Liver (tissue), 3 donors: Measurements from ENCODE around the gene CEP126.

Source experiments
- RXRA ChIP-seq, 2 donors: IDR thresholded peaks; 2 replicates each; pipeline ENCODE4 v1.6.1; 2017 to 2018; ENCODE audit warnings: antibody characterized with exemption in 2 of 2, mild to moderate bottlenecking in 1 of 2
- SP1 ChIP-seq: IDR thresholded peaks from 2 replicates; pipeline ENCODE4 v1.6.1; 2018; ENCODE audit warnings: antibody characterized with exemption, mild to moderate bottlenecking
- TF ChIP-seq, protein P1 (sequence below): IDR thresholded peaks from 2 replicates; pipeline ENCODE4 v1.6.1; 2016; ENCODE audit warnings: antibody characterized with exemption, mild to moderate bottlenecking
- TF ChIP-seq, protein P2 (sequence below): fragments of 150-350 bp; IDR thresholded peaks from 2 replicates; pipeline ENCODE4 v1.5.1; 2017; ENCODE audit warnings: improper control_type of control experiment, low read depth, low read length; ENCODE audit not compliant: missing input control
- TF ChIP-seq, protein P3 (sequence below): IDR thresholded peaks from 2 replicates; pipeline ENCODE4 v1.6.1; 2016; ENCODE audit warnings: antibody characterized with exemption
- TF ChIP-seq, protein P4 (sequence below): IDR thresholded peaks from 2 replicates; pipeline ENCODE4 v1.6.1; 2016; ENCODE audit warnings: antibody characterized with exemption
- donor health status: healthy.
- donor health status: healthy.

DNA sequence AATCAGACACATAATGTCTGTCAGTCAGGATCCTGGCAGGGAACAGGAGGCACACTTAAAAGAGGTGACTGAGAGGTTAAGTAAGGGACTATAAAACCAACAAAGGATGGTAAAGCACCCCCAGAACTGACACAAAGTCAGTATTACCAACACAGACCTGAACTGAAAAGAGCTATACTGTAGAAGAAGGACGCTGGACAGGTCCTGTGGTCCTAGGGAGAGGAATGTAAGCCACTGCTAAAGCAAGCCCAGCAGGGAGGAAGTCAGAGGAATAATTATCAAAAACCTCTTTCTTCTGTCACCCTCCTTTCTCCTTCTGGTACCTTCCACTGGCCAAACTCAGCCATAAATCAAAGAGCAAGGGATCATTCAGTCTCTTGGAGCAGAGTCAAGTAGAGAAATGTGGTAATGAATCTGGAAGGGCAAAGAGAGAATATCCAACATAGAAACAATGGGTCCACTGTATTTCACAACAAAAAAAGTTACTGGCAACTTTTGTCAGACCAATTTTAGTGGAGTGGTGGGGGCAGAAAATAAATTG is 34.9 kb downstream of the CEP126 start:
- TF ChIP-seq, protein P1, sequence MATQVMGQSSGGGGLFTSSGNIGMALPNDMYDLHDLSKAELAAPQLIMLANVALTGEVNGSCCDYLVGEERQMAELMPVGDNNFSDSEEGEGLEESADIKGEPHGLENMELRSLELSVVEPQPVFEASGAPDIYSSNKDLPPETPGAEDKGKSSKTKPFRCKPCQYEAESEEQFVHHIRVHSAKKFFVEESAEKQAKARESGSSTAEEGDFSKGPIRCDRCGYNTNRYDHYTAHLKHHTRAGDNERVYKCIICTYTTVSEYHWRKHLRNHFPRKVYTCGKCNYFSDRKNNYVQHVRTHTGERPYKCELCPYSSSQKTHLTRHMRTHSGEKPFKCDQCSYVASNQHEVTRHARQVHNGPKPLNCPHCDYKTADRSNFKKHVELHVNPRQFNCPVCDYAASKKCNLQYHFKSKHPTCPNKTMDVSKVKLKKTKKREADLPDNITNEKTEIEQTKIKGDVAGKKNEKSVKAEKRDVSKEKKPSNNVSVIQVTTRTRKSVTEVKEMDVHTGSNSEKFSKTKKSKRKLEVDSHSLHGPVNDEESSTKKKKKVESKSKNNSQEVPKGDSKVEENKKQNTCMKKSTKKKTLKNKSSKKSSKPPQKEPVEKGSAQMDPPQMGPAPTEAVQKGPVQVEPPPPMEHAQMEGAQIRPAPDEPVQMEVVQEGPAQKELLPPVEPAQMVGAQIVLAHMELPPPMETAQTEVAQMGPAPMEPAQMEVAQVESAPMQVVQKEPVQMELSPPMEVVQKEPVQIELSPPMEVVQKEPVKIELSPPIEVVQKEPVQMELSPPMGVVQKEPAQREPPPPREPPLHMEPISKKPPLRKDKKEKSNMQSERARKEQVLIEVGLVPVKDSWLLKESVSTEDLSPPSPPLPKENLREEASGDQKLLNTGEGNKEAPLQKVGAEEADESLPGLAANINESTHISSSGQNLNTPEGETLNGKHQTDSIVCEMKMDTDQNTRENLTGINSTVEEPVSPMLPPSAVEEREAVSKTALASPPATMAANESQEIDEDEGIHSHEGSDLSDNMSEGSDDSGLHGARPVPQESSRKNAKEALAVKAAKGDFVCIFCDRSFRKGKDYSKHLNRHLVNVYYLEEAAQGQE: no peak
- TF ChIP-seq, protein P2, sequence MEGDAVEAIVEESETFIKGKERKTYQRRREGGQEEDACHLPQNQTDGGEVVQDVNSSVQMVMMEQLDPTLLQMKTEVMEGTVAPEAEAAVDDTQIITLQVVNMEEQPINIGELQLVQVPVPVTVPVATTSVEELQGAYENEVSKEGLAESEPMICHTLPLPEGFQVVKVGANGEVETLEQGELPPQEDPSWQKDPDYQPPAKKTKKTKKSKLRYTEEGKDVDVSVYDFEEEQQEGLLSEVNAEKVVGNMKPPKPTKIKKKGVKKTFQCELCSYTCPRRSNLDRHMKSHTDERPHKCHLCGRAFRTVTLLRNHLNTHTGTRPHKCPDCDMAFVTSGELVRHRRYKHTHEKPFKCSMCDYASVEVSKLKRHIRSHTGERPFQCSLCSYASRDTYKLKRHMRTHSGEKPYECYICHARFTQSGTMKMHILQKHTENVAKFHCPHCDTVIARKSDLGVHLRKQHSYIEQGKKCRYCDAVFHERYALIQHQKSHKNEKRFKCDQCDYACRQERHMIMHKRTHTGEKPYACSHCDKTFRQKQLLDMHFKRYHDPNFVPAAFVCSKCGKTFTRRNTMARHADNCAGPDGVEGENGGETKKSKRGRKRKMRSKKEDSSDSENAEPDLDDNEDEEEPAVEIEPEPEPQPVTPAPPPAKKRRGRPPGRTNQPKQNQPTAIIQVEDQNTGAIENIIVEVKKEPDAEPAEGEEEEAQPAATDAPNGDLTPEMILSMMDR: no peak
- TF ChIP-seq, protein P3, sequence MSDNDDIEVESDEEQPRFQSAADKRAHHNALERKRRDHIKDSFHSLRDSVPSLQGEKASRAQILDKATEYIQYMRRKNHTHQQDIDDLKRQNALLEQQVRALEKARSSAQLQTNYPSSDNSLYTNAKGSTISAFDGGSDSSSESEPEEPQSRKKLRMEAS: no peak
- TF ChIP-seq RXRA (IDR thresholded peaks at IDR 0.05) (no peak), SP1 (no peak)
- TF ChIP-seq, protein P4, sequence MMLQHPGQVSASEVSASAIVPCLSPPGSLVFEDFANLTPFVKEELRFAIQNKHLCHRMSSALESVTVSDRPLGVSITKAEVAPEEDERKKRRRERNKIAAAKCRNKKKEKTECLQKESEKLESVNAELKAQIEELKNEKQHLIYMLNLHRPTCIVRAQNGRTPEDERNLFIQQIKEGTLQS: no peak
